Caki2 (cell line): ENCODE measurements around the gene ATP8B2. TPM values are rescaled to one million over a fixed set of nuclear protein-coding genes. Genes with fewer than 3 reads are reported as not detected.
"Not testable (repeated sequence)": the region's sequence is repeated elsewhere in the genome, so short reads cannot be mapped to it uniquely, and the experiment has no call there.

ENCODE experiments used
- DNase-seq: peaks from one replicate; pipeline ENCODE4 v3.0.0-alpha.2; 2015; ENCODE audit warnings: low read depth
- in situ Hi-C: cut with HindIII; loops from 2 replicates; pipeline ENCODE4 v1.10.0; 2016; ENCODE audit warnings: low sequenced_read_pairs, low pct_unique_long_range_greater_than_20kb, mixed read lengths
- total RNA-seq: library from RNA; depleted of rRNA; stranded (reverse); fragments of >200 nt; shearing (Covaris generic); gene quantifications from 2 replicates; pipeline ENCODE4 v1.2.3, GENCODE V29; 2014; ENCODE audit warnings: low replicate concordance

Gene ATP8B2
- total RNA-seq, 1 experiment from 2014 or later = 41.2 TPM

- no peak for DNase-seq
- in situ Hi-C loops = no loop called here
Observed at GRCh38 chr1:154318386-154318785, 6.9 kb upstream of the ATP8B2 start.

DNA sequence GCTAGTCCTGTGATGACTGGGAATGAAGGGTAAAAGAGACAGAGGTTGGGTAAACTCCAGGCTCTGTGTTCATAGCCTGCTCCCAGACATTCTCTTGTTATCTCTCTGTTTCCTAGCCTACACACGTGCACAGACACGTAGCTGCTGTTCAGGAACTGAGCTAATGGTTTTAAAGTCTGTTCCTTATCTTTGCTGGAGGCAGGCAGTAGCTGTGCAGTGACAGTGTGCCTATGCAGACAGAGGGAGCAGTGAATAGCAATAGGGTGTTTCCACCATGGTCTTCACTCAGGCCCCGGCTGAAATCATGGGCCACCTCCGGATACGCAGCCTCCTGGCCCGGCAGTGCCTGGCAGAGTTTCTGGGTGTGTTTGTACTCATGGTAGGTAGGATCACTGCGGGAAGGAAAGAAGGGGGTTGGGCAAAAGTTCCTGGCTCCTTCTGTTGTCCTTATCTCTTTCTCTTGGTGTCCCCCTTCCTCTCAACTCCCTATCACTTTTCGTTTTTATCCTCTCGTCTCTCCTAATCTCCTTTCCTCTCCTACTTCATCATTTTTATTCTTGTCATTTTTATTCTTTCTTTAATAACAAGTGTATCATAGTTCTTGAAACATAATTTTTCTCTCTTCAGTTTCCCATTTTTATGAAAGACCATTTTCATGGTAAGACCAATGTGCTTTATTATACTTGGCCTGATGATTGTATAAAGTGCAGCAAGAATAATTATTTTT, 4.3 kb upstream of the ATP8B2 start, which contains the start of gene AQP10:
TSS of gene AQP10 (plus strand) at position 212 of the 727 bp plus-strand sequence. CDS start at position 275, 63 bp downstream.
- in situ Hi-C loops = no loop called here

GRCh38 chr1:154321609-154321934, 3.8 kb upstream of the ATP8B2 start:
- DNase-seq, in situ Hi-C loops: not testable (repeated sequence)

More for the DNA sequence above, 4.3 kb upstream of the ATP8B2 start, which contains the start of gene AQP10:
- DNase-seq = no peak

- DNase-seq = no peak
- in situ Hi-C loops = no loop called here
Observed at GRCh38 chr1:154323493-154323892, 1.8 kb upstream of the ATP8B2 start.

DNA sequence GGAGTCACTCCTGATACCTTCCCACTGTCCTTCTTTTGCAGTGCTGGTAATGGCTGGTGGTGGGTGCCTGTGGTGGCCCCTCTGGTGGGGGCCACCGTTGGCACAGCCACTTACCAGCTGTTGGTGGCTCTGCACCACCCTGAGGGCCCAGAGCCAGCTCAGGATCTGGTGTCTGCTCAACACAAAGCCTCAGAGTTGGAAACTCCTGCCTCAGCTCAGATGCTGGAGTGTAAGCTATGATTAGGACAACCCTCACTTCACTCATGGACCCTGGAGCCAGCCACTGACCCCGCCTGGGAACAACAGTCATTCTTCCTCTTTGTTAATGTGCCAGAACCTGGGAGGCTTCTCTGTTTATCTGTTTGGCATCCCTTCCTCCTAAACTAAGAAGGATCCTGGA, 1.1 kb upstream of the ATP8B2 start:
- in situ Hi-C loops = no loop called here
- DNase-seq = no peak

DNA sequence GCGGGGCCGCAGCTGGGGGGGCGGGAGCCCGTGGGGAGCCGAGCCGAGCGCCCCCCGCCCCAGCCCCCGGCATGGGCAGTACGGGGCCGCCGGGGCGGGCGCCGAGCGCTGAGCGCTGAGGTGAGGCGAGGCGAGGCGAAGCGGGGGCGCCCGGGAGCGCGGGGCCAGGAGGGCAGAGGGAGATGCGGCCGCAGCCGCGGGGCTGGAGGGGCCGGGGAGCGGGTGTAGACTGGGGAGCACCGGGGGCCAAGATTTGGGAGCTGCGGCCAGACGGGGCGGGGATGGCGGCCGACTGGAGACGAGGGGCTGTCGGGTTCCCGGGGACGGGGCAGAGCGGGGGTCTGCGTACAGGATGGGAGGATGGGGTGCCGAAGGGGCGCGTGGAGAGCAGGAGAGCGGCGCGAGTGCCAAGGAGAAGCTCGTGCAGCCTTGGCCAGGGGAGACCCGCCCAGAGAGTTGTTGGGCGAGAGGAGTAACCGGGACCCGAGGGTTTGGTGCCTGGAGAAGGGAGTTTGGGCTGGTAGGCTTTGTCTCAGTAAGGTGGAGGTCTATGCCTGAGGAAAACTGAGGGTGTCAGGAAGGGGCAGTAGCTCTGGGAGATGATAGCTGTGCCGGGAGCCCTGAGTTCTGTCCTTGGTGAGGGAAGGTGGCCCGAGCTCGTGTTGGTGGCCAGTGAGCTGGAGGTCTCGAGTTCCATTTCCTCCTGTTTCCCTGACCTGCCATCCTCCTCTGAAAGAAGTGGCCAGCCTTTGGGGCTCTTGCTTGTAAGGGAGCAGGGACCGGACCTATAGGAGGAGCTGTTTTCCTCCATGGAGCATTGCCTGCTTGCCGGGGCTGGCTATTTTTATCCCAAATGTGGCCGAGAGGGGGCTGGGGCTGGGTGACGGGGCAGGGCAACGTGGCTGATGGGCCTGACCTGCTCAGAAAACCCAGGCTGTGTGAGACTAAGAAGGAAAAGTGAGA, 539 bp downstream of the ATP8B2 start:
- peak; percentile 72 for DNase-seq
- in situ Hi-C loops = no loop called here

- DNase-seq = no peak
- in situ Hi-C loops = no loop called here
Observed at GRCh38 chr1:154326546-154327465, 1.5 kb downstream of the ATP8B2 start.

DNA sequence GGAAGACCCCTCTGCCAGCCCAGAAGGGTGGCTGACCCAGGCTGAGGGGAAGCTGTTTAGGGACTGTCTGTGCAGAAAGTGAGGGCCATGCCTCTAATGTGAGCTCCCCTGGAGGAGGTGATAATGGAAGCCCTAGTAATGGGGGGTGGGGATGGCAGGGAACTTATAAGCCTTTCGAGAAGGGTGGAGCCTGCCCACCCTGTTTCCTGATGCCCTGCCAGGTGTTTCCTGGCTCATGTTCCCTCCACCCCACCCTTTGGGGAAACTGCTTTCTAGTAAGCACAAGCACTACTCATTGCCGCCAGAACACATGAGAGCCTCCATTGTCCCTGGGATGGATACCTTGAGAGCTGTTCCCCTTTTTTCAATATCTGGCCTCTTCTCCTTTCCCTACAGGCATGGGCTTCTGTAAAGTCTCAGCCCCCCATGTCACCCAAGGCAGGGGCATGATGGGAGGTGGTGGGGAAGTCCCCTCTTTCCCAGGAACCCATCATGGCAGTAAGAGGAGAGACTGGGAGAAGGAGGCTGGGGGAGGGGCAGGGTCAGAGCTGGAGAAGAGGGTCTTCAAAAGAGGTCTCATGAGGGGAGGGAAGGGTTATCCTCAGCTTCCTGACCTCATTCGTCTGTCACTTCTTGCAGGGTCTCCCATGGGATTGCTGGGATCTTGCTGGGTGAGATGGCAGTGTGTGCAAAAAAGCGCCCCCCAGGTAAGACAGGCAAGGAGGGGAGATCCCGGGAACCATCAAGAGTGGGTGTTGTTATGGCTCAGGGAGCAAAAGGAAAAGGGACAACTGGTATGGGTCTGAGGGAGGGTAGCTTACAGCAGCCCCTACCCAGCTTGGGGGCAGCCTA, 2.4 kb downstream of the ATP8B2 start:
- no peak for DNase-seq
- in situ Hi-C loops = no loop called here

DNA sequence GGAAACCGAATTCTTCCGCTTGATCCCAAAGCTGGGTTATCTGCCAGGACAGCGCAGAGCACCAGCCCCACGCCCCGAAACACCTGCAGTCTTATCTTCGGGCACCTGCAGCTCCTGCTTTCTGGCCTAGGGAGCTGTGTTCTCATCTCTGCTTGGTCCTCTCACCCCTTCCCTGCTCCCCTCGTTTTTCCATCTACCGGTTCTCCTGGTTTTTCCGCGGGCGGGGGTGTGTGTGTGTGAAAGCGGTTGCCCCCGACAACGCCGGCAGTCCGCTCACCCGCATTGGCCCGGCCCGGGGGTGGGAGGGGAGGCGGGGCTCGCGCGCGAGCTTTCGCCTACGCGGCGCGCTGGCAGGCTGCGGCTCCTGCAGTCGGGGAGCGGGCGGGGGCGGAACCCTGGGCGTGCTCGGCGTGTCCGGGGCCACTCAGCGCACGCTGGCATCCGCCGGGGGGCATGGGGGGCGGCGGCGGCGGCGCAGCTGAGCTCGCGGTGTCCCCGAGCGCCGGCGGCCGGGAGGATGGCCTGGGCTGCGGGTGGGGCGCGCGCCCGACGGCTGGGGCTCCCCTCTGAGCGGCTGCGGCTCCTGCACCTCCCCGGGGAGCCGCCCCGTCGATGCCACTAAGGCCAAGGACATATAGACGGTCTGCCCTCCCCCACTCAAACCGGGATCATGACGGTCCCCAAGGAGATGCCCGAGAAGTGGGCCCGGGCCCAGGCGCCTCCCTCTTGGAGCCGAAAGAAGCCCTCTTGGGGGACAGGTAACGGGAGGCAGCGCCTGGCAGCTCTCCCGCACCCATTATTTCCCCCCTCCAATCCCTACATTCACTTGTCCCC, 3.2 kb downstream of the ATP8B2 start:
- peak; percentile 65 for DNase-seq
- in situ Hi-C loops = no loop called here

DNA sequence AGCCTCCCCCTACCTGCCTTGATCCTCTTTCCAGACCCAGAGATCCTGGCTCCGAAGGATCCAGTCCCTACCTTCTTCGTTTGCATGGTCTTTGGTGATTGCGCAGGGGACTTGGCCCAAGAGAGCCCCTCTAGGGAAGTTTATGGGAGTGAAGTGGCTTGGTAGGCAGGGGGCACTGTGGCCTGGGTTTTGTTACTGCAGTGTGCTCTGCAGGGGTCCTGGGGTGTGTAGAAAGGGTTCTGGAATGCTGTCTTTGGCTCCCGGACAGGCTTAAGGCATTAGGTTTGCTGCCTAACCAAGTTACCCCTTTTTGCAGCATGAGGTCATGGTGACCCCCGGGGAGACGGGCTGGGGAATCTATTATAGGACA, 3.8 kb downstream of the ATP8B2 start:
- in situ Hi-C loops = no loop called here

GRCh38 chr1:154329551-154330131, 4.3 kb downstream of the ATP8B2 start:
- DNase-seq = no peak
- in situ Hi-C loops = no loop called here

More for the DNA sequence above, 3.8 kb downstream of the ATP8B2 start:
- DNase-seq = no peak

DNA sequence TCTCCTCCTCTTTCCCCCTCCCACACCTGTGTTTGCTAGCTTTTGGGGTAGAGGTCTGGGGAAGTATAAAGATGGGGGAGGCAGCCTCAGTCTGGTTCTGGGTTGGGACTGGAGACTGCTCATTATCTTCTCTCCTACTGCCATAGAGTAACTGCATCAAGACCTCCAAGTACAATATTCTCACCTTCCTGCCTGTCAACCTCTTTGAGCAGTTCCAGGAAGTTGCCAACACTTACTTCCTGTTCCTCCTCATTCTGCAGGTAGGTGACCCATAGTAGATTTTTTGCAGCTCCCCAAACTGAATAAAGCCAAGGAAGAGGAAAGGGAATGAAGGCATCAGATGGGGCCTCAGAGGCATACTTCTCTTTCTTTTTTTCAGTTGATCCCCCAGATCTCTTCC, 5.3 kb downstream of the ATP8B2 start:
- in situ Hi-C loops = no loop called here
- DNase-seq = no peak

DNA sequence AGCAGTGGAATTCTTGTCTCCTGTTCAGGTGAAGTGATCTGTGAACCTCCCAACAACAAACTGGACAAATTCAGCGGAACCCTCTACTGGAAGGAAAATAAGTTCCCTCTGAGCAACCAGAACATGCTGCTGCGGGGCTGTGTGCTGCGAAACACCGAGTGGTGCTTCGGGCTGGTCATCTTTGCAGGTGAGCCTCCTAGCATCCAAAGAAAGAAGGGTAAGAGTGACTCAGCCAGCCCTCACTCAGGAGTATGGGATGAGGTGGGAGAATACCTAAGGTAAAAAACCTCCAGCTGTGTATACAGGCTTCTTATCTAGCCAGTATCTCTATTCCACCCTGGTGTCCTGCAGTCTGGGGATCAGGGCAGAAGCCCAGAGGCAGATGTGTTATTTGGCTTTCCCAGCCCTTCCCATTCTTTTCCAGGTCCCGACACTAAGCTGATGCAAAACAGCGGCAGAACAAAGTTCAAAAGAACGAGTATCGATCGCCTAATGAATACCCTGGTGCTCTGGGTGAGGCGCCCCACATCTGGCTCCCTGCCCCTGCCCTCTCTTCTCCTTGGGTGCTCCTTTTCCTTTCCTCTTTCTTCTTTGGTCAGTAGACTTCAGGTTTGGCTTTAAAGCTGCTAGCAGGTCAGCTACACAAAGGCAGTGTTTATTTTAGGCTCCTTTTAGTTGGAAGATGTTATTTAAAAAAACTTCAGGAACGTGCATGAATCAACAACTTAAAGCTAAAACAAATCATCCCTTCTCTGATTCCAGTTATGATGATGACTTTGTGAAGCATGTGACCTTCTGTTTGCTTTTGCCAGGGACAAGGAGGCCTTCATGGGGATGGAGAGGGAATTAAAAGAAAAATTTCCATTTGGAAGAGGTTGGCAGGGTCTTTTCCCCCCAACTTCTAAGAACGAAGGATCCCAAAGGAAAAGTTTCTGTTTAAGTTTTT, 9.0 kb downstream of the ATP8B2 start:
- in situ Hi-C loops = no loop called here
- DNase-seq = no peak

DNA sequence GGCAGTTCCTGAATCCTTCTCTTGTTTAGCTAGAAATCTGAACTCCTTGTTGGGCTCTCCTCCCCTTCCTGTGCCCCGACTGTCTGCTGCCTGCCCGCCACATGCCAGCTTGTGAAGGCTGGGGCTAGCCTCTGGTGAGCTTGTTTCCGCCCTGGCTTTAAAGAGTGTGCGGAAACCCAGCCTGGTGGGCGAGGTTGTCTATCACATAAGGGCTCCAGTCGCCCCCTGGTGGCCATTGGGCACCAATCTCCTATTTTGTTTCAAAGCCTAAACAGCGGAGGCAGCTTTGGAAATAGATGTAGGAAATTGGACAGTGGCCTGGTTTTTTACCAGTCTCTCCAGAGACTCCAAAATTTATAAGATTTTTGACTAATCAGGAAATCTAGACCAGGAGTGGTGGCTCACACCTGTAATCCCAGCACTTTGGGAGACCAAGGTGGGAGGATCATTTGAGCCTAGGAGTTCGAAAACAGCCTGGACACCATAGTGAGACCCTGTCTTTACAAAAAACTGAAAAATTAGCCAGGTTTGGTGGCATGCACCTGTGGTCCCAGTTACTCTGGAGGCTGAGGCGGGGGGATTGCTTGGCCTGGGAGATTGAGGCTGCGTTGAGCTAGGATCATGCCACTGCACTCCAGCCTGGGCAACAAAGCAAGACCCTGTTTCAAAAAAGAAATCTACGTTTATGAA, 9.8 kb downstream of the ATP8B2 start:
- in situ Hi-C loops = no loop called here
- DNase-seq = peak; percentile 29
